ENCODE results near the gene TRAPPC13. TPM values are rescaled to one million over a fixed set of nuclear protein-coding genes. Genes with fewer than 3 reads are reported as not detected.

TRAPPC13 gene
- total RNA-seq, 1 donor from 2014 or later, result 35.2 TPM

DNA sequence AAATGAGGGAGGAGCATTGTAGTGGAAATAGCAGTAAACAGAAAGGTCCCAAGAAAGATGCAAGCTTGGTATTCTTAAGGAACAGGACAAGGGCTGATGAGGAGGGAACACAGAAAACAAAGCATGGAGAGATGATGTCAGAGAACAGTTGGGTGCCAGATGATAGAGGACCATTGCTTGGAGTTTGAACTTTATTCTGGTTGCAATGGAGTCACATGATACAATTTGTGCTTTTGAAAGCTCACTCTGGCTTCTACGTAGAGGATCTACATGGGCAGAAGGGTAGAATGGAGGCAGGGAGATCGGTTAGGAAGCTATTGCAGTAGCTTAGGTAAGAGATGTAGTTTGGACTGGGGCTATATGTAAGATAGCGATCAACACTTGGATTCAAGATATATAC is 57.3 kb downstream of the TRAPPC13 start:
- no peak for DNase-seq (ENCODE audit: low spot score)

DNA sequence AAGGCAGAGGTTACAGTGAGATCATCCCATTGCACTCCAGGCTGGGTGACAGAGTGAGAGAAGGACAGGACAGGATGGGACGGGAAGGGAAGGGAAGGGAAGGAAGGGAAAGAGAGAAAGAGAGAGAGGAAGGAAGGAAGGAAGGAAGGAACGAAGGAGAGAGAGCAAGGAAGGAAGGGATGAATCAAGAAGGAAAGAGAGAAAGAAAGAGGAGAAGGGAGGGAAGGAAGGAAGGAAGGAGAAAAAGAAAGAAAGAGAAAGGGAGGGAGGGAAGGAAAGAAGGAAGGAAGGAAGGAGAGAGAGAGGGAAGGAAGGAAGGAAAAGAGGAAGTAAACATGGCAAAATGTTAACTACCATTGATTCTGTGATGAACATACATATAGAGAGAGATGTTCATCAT is 68.3 kb downstream of the TRAPPC13 start:
- no peak for DNase-seq (ENCODE audit: low spot score)

DNA sequence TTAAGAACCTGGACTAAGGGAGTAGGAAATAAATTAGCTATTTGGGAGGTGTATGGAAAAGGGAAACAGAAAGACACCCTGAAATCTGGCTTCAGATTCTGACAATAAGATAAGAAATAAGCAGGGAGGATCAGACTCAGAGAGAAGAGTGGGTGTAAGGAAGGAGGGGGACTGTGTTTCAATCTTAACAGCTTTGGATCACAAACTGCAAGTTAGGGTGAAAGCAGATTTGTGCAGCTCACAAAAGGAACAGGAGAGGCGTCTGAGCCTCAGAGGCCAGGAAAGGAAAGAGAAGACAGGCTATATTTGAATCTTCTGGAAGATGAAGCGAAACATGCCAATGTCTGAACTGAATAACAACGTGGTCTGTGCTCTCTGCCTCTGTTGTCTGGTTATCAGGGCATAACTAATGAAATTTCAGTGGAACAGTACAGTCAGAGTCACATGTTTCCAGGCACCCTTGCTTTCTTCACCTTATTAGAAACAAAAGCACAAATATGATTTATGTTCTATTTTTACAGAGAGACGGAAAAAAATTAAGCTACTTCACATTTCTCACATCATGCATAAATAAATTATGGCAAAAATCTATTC is 70.4 kb downstream of the TRAPPC13 start:
- DNase-seq (ENCODE audit: low spot score), result no peak

DNA sequence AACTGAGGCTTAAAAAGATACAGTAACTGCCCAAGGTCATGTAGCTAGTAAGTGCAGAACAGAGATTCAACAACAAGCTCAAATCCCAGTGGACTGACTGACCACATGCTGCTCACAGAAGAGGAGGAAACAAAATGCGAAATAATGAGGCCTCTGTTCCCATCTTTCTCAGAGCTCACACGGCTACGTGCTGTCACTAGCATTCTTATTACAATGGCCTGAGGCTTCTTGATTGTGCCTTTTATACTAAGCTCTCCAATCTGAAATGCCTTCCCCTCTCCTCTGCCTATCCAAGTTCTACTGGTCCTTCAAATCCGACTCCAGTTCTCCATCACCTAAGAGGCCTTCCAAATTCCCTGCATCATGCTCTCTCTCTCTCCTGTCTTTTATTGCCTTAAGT is 71.1 kb downstream of the TRAPPC13 start:
- no peak for DNase-seq (ENCODE audit: low spot score)

DNA sequence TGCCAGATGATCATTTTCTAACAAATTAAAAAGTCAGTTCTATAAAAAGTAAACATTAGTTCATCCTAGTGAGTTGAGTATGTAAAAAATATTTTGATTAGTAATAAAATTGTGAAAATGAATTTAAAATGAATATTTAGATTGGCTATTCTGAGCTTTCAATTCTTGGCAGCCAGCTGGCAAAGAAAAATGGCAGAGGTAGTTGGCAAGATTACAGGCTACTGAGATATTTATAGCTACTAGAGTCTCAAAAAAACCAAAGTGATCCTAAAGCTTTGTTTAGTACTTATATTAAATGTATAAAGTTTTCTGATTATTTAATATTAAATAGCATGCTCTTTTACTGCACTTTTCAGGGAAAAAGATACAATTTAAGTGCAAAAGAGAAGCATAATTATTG is 72.1 kb downstream of the TRAPPC13 start:
- no peak for DNase-seq (ENCODE audit: low spot score)

DNA sequence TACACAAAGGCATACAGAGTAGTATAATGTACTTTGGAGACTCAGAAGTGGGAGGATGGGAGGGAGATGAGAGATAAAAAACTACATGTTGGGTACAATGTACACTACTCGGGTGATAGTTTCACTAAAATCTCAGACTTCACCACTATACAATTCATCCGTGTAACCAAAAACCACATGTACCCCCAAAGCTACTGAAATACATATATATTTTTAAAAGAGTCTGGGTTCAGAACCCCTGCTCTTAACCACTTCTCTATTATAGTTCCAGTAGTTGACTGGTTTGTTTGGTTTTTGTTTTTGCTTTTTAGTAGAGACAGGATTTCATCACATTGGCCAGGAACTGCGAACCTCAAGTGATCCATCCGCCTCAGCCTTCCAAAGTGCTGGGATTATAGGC is 74.5 kb downstream of the TRAPPC13 start:
- no peak for DNase-seq (ENCODE audit: low spot score)

DNA sequence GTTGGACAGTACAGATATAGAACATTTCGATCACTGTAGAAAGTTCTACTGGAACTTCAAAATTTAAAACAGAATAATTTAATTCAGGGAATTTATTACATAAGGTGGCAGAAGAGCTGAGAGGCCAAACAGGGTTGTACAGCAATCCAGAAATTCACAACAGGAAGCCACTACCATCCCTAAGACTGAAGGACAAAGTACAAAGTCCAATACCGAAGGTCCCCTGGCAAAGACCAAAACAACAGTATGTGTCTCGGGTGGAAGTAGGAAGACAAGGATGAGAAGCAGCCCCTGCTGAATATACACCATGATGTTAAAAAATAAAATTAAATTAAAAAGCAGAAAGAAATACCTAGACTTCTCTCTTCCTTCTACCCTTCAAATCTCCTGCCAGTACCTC is 77.2 kb downstream of the TRAPPC13 start:
- DNase-seq (ENCODE audit: low spot score), result no peak

DNA sequence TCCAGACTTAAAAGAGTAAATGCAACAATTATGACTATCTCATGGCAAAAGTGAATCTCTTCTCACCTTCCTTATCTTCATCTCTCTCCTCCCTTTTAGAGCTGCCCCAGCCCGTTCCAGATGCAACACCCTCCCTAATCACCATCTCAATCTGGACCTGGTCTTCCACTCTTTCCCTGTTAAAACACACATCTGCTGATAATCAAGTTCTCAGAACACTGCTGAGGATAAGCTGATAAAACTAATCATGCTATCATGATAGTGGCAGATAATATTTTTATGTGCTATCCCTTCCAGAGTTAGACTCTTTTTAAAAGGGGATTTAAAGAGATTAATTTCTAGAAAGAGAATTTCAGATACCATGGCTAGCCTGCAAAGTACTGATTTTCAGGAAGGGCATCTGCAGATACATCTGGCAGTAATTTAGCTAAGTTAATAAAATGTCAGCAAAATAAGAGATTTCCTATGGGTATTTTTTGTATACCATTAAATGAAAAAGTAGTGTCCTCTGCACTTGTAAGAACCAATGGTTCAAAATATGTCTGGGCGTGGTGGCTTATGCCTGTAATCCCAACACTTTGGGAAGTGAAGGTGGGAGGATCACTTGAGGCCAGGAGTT is 79.9 kb downstream of the TRAPPC13 start:
- DNase-seq (ENCODE audit: low spot score), result no peak

DNA sequence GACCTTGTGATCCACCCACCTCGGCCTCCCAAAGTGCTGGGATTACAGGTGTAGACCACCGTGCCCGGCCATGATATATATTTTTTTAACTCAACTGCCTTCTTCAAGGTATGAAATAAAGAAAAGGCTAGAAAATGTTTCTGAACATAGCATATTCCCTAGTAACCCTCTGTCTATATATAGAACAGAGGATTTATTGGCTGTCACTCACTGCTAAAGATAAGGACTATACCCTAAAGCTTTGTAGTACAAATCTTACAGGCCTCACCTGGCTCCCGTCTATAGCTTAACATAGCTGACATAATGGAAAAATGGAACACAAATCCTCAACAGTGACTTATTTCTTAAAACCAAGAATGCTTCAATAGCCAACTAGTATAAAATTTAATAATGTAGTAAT is 82.8 kb downstream of the TRAPPC13 start:
- no peak for DNase-seq (ENCODE audit: low spot score)

DNA sequence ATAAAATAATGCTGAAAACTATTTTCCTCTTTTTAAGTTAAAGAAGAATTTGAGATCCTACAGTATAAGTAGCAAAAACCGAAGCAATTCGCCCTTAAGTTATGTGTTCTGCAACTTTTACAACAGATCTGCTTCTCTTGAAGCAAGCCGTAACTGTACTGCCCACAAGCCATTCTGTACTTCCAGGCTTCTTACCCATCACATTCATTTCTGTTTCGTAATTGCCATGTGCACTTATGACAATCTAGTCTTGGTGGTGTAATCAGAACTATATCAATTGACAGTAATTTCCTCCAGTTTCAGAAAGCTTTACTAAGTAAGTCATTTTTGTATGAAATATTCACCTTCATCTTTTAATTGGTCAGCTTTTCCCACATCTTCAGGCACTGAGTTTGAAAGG is 83.3 kb downstream of the TRAPPC13 start:
- DNase-seq (ENCODE audit: low spot score), result no peak

Other genes with a start within 250 kb of the TRAPPC13 start
- 2.6 TPM for gene ADAMTS6, start 143.1 kb upstream of the TRAPPC13 start, total RNA-seq
- 2.3 TPM for gene CENPK, start 61.9 kb upstream of the TRAPPC13 start, total RNA-seq
- 50.4 TPM for gene PPWD1, start 61.7 kb upstream of the TRAPPC13 start, total RNA-seq
- gene TRIM23, start 694 bp upstream of the TRAPPC13 start, total RNA-seq, result 11.2 TPM
- 2.3 TPM for gene SHLD3, start within 50 bp of the TRAPPC13 start, total RNA-seq
- 4.6 TPM for gene SGTB, start 97.1 kb downstream of the TRAPPC13 start, total RNA-seq
- 23.8 TPM for gene NLN, start 97.2 kb downstream of the TRAPPC13 start, total RNA-seq

Data from ureter (tissue), 1 donor.